PFSK-1 (cell line): ENCODE results near the gene DNAJB13.

Experiments
- POLR2AphosphoS5 ChIP-seq: IDR thresholded peaks from 2 replicates; pipeline ENCODE4 v1.6.1; 2012; ENCODE audit warnings: low read depth, mild to moderate bottlenecking, control low read depth, low read length, moderate library complexity
- TF ChIP-seq, protein P1 (sequence below), 2 experiments: IDR thresholded peaks; 2 replicates each; pipeline versions ENCODE4 v1.6.1 to v1.8.0; 2011 to 2012; ENCODE audit warnings: low read depth in 2 of 2, low read length in 2 of 2, control low read depth in 1 of 2, inconsistent platforms in 1 of 2, mild to moderate bottlenecking in 1 of 2, moderate library complexity in 1 of 2; ENCODE audit not compliant: insufficient read depth in 1 of 2

- no peak for TF ChIP-seq POLR2AphosphoS5
- TF ChIP-seq, protein P1, sequence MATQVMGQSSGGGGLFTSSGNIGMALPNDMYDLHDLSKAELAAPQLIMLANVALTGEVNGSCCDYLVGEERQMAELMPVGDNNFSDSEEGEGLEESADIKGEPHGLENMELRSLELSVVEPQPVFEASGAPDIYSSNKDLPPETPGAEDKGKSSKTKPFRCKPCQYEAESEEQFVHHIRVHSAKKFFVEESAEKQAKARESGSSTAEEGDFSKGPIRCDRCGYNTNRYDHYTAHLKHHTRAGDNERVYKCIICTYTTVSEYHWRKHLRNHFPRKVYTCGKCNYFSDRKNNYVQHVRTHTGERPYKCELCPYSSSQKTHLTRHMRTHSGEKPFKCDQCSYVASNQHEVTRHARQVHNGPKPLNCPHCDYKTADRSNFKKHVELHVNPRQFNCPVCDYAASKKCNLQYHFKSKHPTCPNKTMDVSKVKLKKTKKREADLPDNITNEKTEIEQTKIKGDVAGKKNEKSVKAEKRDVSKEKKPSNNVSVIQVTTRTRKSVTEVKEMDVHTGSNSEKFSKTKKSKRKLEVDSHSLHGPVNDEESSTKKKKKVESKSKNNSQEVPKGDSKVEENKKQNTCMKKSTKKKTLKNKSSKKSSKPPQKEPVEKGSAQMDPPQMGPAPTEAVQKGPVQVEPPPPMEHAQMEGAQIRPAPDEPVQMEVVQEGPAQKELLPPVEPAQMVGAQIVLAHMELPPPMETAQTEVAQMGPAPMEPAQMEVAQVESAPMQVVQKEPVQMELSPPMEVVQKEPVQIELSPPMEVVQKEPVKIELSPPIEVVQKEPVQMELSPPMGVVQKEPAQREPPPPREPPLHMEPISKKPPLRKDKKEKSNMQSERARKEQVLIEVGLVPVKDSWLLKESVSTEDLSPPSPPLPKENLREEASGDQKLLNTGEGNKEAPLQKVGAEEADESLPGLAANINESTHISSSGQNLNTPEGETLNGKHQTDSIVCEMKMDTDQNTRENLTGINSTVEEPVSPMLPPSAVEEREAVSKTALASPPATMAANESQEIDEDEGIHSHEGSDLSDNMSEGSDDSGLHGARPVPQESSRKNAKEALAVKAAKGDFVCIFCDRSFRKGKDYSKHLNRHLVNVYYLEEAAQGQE (IDR thresholded peaks at IDR 0.05; ENCODE audit: insufficient read depth in 1 of 2, low read depth in 2 of 2, low read length in 2 of 2) = no peak
These were observed 57.8 kb downstream of the DNAJB13 start, which contains the start of gene UCP3 for GRCh38 chr11:74008373-74009229.
